B cell (primary cell): Measurements from ENCODE around the gene AQP9. TPM values are rescaled to one million over a fixed set of nuclear protein-coding genes. Genes with fewer than 3 reads are reported as not detected.

Experiments
- ATAC-seq: fragments of 200-7000 bp; cut with Tn5 transposase; one replicate; pipeline ENCODE4 v1.10.0; 2021; ENCODE audit warnings: low read depth, mild to moderate bottlenecking, moderate number of reproducible peaks, moderate library complexity
- CTCF ChIA-PET: fragments of 350-600 bp; sonication (Branson Sonifier 250); formaldehyde crosslinking; loops from one replicate; lab custom pipeline; 2021; ENCODE audit warnings: antibody characterized with exemption, inconsistent platforms; lab: Charles Lee
- POLR2A ChIA-PET: fragments of 350-600 bp; sonication (Branson Sonifier 250); formaldehyde crosslinking; loops from one replicate; lab custom pipeline; 2021; ENCODE audit warnings: antibody characterized with exemption; lab: Charles Lee
- DNase-seq: peaks from one replicate; pipeline ENCODE4 v3.0.0; 2013
- H2AFZ ChIP-seq: 2 replicates; pipeline ENCODE4 v1.6.1; 2012; ENCODE audit warnings: mild to moderate bottlenecking, low read depth, low read length; ENCODE audit not compliant: insufficient read depth, poor library complexity, severe bottlenecking
- H3K27ac ChIP-seq, 2 donors: 1 replicate in 1 of 2; 2 replicates in 1 of 2; pipeline ENCODE4 v1.5.1; 2012 to 2013; ENCODE audit warnings: low read length in 2 of 2, mild to moderate bottlenecking in 2 of 2, moderate library complexity in 1 of 2
- H3K27me3 ChIP-seq, 4 experiments: fragments of 200-600 bp in 1 of 4; sonication (generic) in 1 of 4; replicated peaks in 1 of 4; 1 replicate in 2 of 4; 2 replicates in 2 of 4; pipeline versions ENCODE4 v1.6.1 to v1.7.0; 2013 to 2016; ENCODE audit warnings: low read length in 3 of 4, mild to moderate bottlenecking in 2 of 4, mixed read lengths in 1 of 4, moderate library complexity in 1 of 4; ENCODE audit not compliant: insufficient read depth in 4 of 4, control insufficient read depth in 3 of 4; ENCODE audit errors: control extremely low read depth in 1 of 4
- H3K36me3 ChIP-seq, 2 experiments: replicated peaks in 1 of 2; 1 replicate in 1 of 2; 2 replicates in 1 of 2; pipeline versions ENCODE4 v1.6.1 to v1.7.1; 2013; ENCODE audit warnings: low read length in 1 of 2; ENCODE audit not compliant: insufficient read depth in 2 of 2, control insufficient read depth in 1 of 2; ENCODE audit errors: control extremely low read depth in 1 of 2, extremely low read depth in 1 of 2
- H3K4me1 ChIP-seq, 2 donors: fragments of 200-600 bp in 1 of 2; sonication (generic) in 1 of 2; 1 replicate in 1 of 2; 2 replicates in 1 of 2; pipeline versions ENCODE4 v1.5.1 to v1.6.1; 2013 to 2017; ENCODE audit warnings: low read length in 2 of 2; ENCODE audit not compliant: control insufficient read depth in 2 of 2, insufficient read depth in 2 of 2
- H3K4me2 ChIP-seq: replicated peaks from 2 replicates; pipeline ENCODE3; 2012; ENCODE audit warnings: mild to moderate bottlenecking, low read depth, low read length; ENCODE audit not compliant: poor library complexity, severe bottlenecking
- H3K4me3 ChIP-seq, 5 experiments: fragments of 200-600 bp in 1 of 5; sonication (generic) in 1 of 5; 1 replicate in 3 of 5; 2 replicates in 2 of 5; pipeline versions ENCODE4 v1.5.1 to v1.7.0; 2011 to 2016; ENCODE audit warnings: low read length in 4 of 5, mild to moderate bottlenecking in 4 of 5, low read depth in 2 of 5, control low read depth in 1 of 5, moderate library complexity in 1 of 5; ENCODE audit not compliant: insufficient read depth in 1 of 5; ENCODE audit errors: control extremely low read depth in 1 of 5, extremely low read depth in 1 of 5
- H3K79me2 ChIP-seq: fragments of 200-600 bp; sonication (generic); one replicate; pipeline ENCODE4 v1.6.0; 2016; ENCODE audit warnings: low read length; ENCODE audit not compliant: control insufficient read depth, insufficient read depth
- H3K9ac ChIP-seq: fragments of 200-600 bp; sonication (generic); 2 replicates; pipeline ENCODE4 v1.6.1; 2017; ENCODE audit warnings: mild to moderate bottlenecking, low read length, moderate library complexity
- H3K9me3 ChIP-seq, 3 donors: one replicate each; pipeline versions ENCODE4 v1.6.1 to v1.7.1; 2013; ENCODE audit warnings: low read length in 2 of 3; ENCODE audit not compliant: control insufficient read depth in 2 of 3, insufficient read depth in 1 of 3; ENCODE audit errors: control extremely low read depth in 1 of 3
- H4K20me1 ChIP-seq: 2 replicates; pipeline ENCODE4 v1.6.0; 2012; ENCODE audit warnings: mild to moderate bottlenecking, low read length; ENCODE audit not compliant: insufficient read depth, control insufficient read depth, poor library complexity, severe bottlenecking
- H3K27ac Mint-ChIP-seq: one replicate; pipeline ENCODE4 v1.8.0; 2021; ENCODE audit warnings: mixed read lengths
- H3K27me3 Mint-ChIP-seq: one replicate; pipeline ENCODE4 v1.8.0; 2021; ENCODE audit warnings: mixed read lengths
- H3K4me1 Mint-ChIP-seq: one replicate; pipeline ENCODE4 v1.8.0; 2021; ENCODE audit warnings: mixed read lengths
- H3K4me3 Mint-ChIP-seq: one replicate; pipeline ENCODE4 v1.8.0; 2021; ENCODE audit warnings: mixed read lengths
- H3K9me3 Mint-ChIP-seq: one replicate; pipeline ENCODE4 v1.8.0; 2022; ENCODE audit warnings: mixed read lengths; ENCODE audit not compliant: insufficient read depth
- CTCF ChIP-seq: fragments of 200-600 bp; IDR thresholded peaks from one replicate; pipeline ENCODE4 v1.8.0; 2022; ENCODE audit warnings: antibody characterized with exemption, mild to moderate bottlenecking
- EZH2 ChIP-seq: IDR thresholded peaks from 2 replicates; pipeline ENCODE4 v1.6.1; 2012; ENCODE audit warnings: borderline replicate concordance, low read depth, mild to moderate bottlenecking, moderate library complexity, low read length; ENCODE audit not compliant: insufficient read depth, poor library complexity, severe bottlenecking
- WGBS: methylation state at CpG from one replicate; pipeline ENCODE4 v1.1.5; 2013; ENCODE audit warnings: missing lambda C conversion rate; ENCODE audit not compliant: insufficient coverage; 5-methylcytosine and 5-hydroxymethylcytosine counted together
- intact Hi-C: fragments of 100-400 bp; cut with micrococcal nuclease; formaldehyde crosslinking; loops from one replicate; pipeline ENCODE4 v1.10.0; 2022
- polyA plus RNA-seq: library from polyadenylated mRNA; depleted of rRNA; stranded (reverse); fragments of >200 nt; gene quantifications from 2 replicates; pipeline ENCODE4 v1.2.3, GENCODE V29; 2012
- total RNA-seq, 2 donors: library from RNA; stranded (reverse); fragments of 120-200 nt in 1 of 2; gene quantifications; 1 replicate in 1 of 2; 2 replicates in 1 of 2; pipeline versions ENCODE4 v1.2.3 to v1.2.4, GENCODE V29; 2013 to 2022

The AQP9 gene
- total and polyA plus RNA-seq, 2 donors (not counting 1 experiment from before 2014, with no cell fraction given), result 0.10 TPM; not detected in 1

- H3K27ac Mint-ChIP-seq, result no peak overlapping the region
- H3K4me3 Mint-ChIP-seq, result no peak overlapping the region
- POLR2A ChIA-PET, result no interaction called here
- Histone ChIP-seq H3K27ac (no peak overlapping the region), H3K9me3 (no peaks in the 10 kb centered on the region), H3K9ac (no peak overlapping the region), H3K4me1 (no peaks in the 10 kb centered on the region), H3K79me2 (no peaks in the 10 kb centered on the region), H4K20me1 (no peaks in the 10 kb centered on the region), H3K4me2 (no peak overlapping the region), H3K36me3 (no peaks in the 10 kb centered on the region), H3K4me3 (no peak overlapping the region), H3K27me3 (no peaks in the 10 kb centered on the region), H2AFZ (no peak overlapping the region)
- peaks cover 17% of the 10 kb centered on the region for H3K27me3 Mint-ChIP-seq
- 68% methylated on average over 5 of the region's 11 CpGs for WGBS
- CTCF ChIA-PET, result interaction anchor here (0.7 kb wide), 1 partner anchor 858 kb away, joined by 4 read pairs; no protein-coding TSS in a partner anchor
- no peaks in the 10 kb centered on the region for H3K4me1 Mint-ChIP-seq
- DNase-seq, result no peak
- intact Hi-C loops, result no loop called here
- no peak for ATAC-seq
- TF ChIP-seq CTCF, result no peak
- no peak for TF ChIP-seq EZH2
- no peaks in the 10 kb centered on the region for H3K9me3 Mint-ChIP-seq
These were observed 76.6 kb downstream of the AQP9 start for GRCh38 chr15:58214591-58215340.

- no peak overlapping the region for H3K4me3 ChIP-seq
- Mint-ChIP-seq H3K27ac (no peak overlapping the region), H3K27me3 (peaks cover 19% of the 10 kb centered on the region), H3K4me1 (no peaks in the 10 kb centered on the region), H3K4me3 (no peak overlapping the region), H3K9me3 (no peaks in the 10 kb centered on the region)
- no peak overlapping the region for H3K9ac ChIP-seq
- no peak overlapping the region for H3K27ac ChIP-seq
- H2AFZ ChIP-seq, result no peak overlapping the region
- H3K4me2 ChIP-seq, result no peak overlapping the region
- no peaks in the 10 kb centered on the region for H3K27me3 ChIP-seq
- ChIA-PET CTCF (no interaction called here), POLR2A (no interaction called here)
- ATAC-seq (no peak), DNase-seq (no peak)
- no peaks in the 10 kb centered on the region for H3K9me3 ChIP-seq
- TF ChIP-seq EZH2, result no peak
- WGBS, result 83% methylated on average over 1 of the region's 4 CpGs
- intact Hi-C loops, result no loop called here
- H4K20me1 ChIP-seq, result no peaks in the 10 kb centered on the region
- H3K79me2 ChIP-seq, result no peaks in the 10 kb centered on the region
- H3K36me3 ChIP-seq, result no peaks in the 10 kb centered on the region
- no peaks in the 10 kb centered on the region for H3K4me1 ChIP-seq
These were observed 79.3 kb downstream of the AQP9 start for GRCh38 chr15:58217460-58217859.
